Suppressor macrophage treated with lipopolysaccharide for 4 hours (primary cell): ENCODE measurements around the gene SLC30A1.
A peak's percentile ranks its signal among the peaks of the same experiment; 100 is the strongest.

Experiments used
- DNase-seq: peaks from one replicate; pipeline ENCODE4 v3.0.0-alpha.2; 2020

SLC30A1 gene

DNA sequence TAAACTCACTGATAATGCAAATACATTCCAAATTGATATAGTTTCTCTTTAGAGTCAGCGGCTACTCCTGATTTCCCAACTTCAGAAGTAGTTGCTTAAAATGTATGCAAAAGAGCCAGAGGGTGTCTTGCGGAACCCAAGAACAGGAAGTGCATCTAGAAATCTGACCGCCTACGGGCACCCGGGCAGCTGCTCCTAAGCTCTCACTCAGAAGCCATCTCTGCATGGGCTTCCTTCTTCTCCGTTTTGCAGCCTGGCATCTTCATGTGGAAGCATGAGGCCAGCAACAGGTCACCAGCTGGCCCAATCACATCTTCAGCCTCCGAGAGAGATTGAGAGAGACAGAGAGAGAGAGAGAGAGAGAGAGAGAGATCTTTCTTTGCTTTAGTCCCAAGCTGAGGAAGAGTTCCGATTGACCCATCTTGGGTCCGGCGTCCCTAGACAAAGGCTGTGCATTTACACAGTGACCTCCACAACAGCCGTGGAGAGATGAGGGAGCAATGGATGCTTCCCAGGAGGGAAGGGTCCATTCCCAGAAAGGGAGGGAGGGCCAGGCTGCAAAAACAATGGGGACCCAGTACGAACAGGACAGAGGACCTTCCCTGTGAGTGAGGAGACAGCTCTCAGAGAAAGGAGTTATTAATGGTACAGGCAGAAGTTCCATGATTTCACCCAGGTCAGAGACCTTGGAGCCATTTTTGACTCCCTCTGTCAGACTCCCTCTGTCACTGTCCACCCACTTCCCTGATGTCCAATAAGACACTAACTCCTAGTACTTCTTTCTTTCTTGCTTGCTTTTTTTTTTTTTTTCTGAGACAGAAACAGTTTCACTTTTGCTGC lies 28.2 kb upstream of the SLC30A1 start:
- DNase-seq: peak; percentile 97

DNA sequence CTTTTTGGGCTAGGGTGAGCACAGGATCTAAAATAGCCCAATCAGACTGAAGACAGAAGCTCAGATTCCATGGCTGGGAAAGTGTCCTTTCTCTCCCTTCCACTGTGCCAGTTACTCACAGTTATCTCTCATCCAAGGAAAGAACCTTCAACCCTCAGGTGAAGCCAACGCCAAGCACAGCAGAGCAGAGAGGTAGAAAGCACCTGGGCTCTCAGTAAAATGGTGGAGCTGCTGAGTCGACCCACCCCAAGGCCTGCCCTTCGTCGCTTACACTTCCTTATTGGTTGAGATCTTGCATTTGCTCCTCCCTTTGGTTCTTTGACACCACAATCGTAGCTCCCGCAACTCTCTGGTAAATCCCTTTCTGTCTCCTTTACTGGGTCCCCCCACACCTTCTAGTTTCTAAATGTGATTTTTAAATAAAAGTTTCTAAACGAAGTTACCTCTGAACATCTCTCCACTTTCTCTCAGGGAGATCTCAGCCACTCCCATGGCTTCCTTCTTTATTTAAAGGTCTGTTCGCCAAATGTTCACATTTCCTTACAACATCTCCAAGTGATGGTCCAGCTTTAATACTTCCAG lies 27.5 kb upstream of the SLC30A1 start:
- peak; percentile 84 for DNase-seq

DNA sequence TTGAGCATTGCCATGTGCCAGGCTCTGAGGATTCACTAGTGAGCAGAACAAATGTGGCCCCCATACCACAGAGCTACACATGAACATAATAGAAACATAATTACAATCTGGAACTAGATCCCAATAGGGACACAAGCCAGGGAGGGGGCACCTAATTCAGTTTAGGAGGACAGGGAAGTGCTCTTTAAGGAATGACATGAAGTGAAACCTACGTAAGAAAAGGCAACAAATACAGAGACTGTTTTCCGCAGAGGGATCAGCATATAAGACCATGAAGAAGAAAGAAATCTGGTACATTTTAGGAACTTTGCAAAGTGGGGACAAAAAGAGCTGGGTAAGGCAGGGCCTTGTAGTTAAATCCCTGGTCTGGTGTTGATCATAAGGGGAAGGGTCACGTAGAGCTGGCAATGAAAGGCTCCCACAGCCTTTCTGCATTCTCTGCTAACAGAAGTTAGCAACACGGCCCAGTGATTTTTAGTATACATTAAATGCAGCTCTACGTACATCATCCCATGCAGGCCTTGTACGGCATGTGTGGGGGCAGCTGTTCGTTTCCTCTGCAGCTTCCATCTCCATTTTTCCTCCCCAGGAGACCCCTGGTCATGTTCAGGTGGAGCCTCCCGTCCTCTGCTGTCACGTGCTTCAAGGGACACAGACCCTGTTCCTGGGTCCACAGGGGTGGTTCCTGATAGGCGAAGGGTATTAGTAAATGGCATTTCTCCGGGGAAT lies 26.8 kb upstream of the SLC30A1 start:
- DNase-seq: peak; percentile 68

DNA sequence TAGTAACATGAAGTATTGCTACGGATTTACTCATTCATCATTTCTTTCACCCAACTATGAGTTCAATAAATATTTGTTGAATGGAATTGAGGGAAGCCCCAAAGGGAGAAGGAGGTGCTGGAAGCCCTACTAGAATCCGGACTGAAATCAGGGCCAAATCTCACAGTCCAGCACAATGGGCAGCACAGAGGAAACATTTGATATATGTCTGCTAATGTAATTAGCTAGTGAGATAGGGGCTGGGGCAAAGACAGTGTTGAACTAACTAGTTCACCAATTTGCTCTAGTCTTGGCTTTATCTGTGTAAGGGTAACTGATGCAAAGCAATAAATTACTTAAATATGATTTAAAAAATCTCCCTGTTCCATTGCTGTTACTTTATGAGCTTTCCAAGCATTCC lies 26.1 kb upstream of the SLC30A1 start:
- DNase-seq: no peak

- DNase-seq: no peak
Measured at GRCh38 chr1:211604548-211604947, 25.6 kb upstream of the SLC30A1 start.

GRCh38 chr1:211603713-211604112 lies 24.8 kb upstream of the SLC30A1 start:
- no peak for DNase-seq

DNA sequence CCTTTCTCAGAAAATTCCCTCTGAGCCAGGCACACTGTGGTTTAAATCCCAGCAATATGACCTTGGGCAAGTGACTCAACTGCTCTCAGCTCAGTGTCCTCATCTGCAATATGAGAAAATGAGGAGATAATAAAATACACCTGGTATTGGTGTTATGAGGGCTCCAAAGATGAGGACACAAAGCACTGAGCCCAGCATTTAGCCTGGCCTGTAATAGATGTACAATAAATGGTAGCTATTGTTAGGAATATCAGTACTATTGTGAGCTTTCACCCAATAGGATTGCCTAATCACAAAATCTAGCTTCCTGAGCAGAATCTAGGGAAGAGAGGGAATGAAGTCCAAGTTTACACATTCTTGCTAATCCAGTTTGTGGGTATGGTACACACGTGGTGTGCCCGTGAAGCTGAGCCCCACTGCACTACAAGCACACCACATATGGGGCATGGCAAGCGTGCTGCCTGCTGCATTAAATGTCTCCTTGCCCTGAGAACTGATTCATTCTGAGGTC lies 24.3 kb upstream of the SLC30A1 start:
- DNase-seq: no peak

GRCh38 chr1:211601982-211602670 lies 23.2 kb upstream of the SLC30A1 start:
- no peak for DNase-seq

GRCh38 chr1:211601159-211601558 lies 22.2 kb upstream of the SLC30A1 start:
- no peak for DNase-seq

- no peak for DNase-seq
Measured at GRCh38 chr1:211599250-211599649, 20.3 kb upstream of the SLC30A1 start.

GRCh38 chr1:211598514-211598913 lies 19.6 kb upstream of the SLC30A1 start:
- no peak for DNase-seq

- no peak for DNase-seq
Measured at GRCh38 chr1:211596418-211597181, 17.6 kb upstream of the SLC30A1 start.

DNA sequence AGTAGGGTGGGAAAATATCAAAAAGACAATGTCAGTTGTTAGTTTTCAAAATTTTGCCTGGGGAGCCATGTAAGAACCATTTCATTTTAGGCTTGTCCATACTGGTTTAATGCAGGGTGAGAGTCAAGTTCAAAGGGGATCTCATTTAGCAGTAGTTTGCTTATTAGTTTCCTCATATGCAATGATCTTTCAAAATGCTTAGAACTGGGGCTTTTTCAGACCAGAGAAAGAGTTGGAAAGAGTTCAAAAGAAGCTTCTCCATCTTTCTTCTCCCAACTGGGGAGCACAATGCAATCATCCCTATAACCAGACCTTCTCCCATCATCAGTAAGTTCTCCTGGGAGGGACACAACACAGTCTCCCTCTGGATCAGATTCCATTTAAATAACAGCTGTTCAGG lies 16.5 kb upstream of the SLC30A1 start:
- no peak for DNase-seq

- peak; percentile 90 for DNase-seq
Measured at GRCh38 chr1:211591980-211592493, 13.1 kb upstream of the SLC30A1 start.

GRCh38 chr1:211589782-211590721 lies 11.1 kb upstream of the SLC30A1 start:
- peak; percentile 88 for DNase-seq

GRCh38 chr1:211588711-211589110 lies 9.8 kb upstream of the SLC30A1 start:
- DNase-seq: no peak

GRCh38 chr1:211587123-211587522 lies 8.2 kb upstream of the SLC30A1 start:
- DNase-seq: peak; percentile 72

DNA sequence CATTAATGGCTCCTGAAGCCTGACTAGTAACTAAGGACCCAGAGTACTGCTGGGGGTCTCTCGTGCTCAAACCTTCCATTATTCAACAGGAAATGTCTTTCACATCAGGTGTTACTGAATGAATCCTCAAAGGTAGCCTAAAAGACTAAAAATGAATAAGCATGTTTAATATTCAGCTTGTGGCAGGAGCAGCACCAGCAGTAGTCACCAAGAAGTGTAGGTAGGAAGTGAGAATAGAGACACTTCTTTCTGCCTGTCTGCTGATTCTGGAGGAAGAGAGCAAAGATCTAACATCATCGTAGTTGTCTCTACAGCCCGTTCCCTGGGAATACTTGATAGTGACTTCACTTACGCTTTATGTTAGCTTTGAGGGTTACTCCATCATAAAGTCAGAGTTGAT lies 7.6 kb upstream of the SLC30A1 start:
- DNase-seq: no peak

GRCh38 chr1:211583011-211583992 lies 4.3 kb upstream of the SLC30A1 start:
- DNase-seq: no peak

- no peak for DNase-seq
Measured at GRCh38 chr1:211581526-211581925, 2.6 kb upstream of the SLC30A1 start.
